ENCODE data around the gene ERN1.
A peak's percentile ranks its signal among the peaks of the same experiment; 100 is the strongest.
"Not testable (repeated sequence)": the region's sequence is repeated elsewhere in the genome, so short reads cannot be mapped to it uniquely, and the experiment has no call there.

The ERN1 gene

DNA sequence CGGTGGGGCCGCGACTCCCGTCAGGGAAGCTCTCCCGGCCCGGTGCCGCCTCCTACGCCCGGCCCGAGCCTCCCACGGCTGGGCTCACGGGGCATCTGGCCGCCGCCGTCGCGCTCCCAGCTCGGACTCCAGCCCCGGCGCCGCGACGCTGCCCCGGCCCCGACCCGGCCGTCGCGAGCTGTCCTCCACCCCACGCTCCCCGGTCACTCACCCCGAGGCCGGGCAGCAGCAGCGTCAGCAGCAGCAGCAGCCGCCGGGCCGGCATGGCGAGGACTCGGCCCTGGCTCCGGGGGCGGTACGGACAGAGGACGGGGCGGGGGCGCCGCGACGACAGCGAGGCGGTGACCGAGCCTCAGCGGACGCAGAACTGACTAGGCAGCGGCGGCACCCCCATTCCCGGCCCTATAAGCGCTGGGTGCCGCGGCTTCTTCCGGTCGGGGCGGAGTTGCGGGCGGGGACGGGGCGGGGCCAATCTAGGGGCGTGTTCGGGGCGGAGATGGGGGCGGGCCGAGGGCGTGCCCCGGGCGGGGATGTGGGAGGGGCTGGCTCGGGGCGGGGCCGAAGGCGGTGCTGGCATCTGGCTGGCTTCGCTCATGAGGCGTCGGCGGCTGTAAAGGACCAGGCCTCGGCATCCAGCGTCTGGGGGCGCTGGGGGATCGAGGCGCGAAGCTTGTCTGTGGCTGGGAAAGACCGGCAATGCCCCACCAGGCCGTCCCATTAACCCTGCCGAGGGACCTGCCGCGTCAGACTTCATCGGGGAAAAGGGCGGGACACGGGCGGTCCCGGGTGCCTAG, at the start of gene ERN1:
ERN1 (minus strand) TSS at position 380 of the 794 bp plus-strand sequence; CDS start at position 265, 115 bp downstream.
- Mint-ChIP-seq H3K4me3 (peak within 1 kb of the TSS; percentile 88), H3K27ac (peak within 1 kb of the TSS; percentile 64), H3K9me3 (no peaks in the 10 kb centered on the region), H3K27me3 (ENCODE audit: low read depth, poor library complexity) (peaks cover 24% of the 10 kb centered on the region), H3K4me1 (peaks cover 42% of the 10 kb centered on the region), H3K36me3 (ENCODE audit: low read depth) (no peaks in the 10 kb centered on the region)
- TF ChIP-seq, protein P1, sequence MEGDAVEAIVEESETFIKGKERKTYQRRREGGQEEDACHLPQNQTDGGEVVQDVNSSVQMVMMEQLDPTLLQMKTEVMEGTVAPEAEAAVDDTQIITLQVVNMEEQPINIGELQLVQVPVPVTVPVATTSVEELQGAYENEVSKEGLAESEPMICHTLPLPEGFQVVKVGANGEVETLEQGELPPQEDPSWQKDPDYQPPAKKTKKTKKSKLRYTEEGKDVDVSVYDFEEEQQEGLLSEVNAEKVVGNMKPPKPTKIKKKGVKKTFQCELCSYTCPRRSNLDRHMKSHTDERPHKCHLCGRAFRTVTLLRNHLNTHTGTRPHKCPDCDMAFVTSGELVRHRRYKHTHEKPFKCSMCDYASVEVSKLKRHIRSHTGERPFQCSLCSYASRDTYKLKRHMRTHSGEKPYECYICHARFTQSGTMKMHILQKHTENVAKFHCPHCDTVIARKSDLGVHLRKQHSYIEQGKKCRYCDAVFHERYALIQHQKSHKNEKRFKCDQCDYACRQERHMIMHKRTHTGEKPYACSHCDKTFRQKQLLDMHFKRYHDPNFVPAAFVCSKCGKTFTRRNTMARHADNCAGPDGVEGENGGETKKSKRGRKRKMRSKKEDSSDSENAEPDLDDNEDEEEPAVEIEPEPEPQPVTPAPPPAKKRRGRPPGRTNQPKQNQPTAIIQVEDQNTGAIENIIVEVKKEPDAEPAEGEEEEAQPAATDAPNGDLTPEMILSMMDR (IDR thresholded peaks at IDR 0.05), result no peak
- DNase-seq, result peak; percentile 93

DNA sequence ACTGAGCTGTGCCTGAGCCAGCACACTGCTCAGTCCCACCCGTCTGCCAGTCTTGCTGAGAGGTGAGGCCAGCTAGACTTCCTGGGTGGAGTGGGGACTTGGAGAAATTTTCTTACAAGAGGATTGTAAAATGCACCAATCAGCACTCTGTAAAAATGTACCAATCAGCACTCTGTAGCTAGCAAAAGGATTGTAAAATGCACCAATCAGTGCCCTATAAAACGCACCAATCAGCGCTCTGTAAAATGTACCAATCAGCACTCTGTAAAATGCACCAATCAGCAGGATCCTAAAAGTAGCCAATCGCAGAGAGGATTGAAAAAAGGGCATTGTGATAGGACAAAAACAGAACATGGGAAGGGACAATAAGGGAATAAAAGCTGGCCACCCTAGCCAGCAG, 49.1 kb upstream of the ERN1 start:
- Mint-ChIP-seq H3K36me3 (ENCODE audit: low read depth) (peaks cover 18% of the 10 kb centered on the region), H3K4me1 (peaks cover 28% of the 10 kb centered on the region)
- H3K27ac Mint-ChIP-seq; H3K27me3 Mint-ChIP-seq (ENCODE audit: low read depth, poor library complexity); H3K4me3 Mint-ChIP-seq; DNase-seq; H3K9me3 Mint-ChIP-seq: not testable (repeated sequence)

DNA sequence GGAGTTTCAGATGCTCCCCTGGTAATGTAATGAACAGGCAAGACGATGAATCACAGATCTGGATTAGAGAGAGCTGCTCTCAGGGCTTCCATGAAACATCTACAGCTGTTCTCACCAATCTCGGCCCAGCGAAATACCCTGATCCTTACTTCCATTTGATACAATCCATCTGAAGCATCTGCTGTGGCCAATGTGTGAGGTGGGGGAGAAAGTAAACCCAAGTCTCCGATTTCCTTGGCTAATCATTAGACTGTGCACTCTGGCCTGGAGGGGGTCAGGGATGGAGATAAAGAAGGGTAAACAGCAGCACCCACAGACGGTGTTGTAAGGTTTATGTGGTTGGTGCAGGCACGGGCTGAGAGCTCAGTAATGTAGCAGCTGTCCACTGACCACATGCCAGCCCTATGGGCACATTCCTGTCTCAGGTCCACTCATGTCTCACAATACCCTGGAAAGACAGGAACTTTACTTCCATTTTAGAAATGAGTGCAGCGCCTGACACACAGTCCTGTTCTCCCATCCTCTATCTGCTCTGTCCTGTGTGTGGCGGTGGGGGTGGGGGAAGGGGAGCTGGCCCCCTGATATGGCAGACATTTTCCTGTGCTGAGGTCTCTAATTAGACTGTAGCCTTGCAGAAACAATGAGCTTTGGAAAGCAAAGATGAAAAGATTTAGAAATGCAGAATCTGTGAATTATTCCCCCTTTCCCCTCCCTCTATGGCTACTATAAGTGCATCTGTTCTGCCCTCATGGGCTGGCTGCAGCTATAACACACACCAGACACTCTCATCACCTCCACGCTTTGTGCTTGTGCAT, 48.3 kb upstream of the ERN1 start:
- Mint-ChIP-seq H3K36me3 (ENCODE audit: low read depth) (peaks cover 18% of the 10 kb centered on the region), H3K9me3 (no peaks in the 10 kb centered on the region), H3K27me3 (ENCODE audit: low read depth, poor library complexity) (no peaks in the 10 kb centered on the region), H3K27ac (no peak overlapping the region), H3K4me1 (peaks cover 28% of the 10 kb centered on the region), H3K4me3 (no peak overlapping the region)
- TF ChIP-seq, protein P1 (IDR thresholded peaks at IDR 0.05), result no peak
- DNase-seq, result no peak

DNA sequence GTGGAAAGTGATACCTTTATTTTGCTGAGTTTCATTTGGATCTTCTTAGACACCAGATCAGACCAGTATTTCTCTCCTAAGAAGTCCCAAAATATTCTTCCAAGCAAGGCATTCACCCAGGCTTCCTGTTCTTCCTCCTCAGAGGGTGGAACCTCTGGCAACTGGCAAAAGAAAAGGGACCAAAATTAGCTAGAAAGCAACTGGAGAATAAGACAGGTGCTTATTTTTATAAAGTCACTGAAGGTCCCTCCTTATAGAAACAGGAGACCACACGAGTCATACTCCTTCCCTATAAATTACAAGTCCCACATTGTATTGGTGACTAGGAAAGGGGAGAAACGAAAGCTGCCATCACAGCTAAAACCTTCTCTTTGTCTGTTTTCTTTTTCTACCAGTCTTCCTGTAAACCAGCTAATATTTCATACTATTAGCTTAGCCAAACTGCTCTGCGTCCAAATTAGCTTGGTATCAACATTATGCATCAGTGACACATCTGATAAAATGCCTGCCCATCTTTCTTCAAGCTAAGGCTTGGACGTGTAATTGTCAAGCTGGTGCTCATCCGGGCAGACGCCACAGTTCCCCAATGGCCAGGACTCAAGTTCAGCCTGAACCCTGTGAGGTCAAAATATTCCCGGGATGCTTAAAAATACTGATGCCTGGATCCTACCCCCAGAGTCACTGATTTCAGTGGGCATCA, 47.5 kb upstream of the ERN1 start:
- Mint-ChIP-seq H3K4me3 (no peak overlapping the region), H3K27ac (no peak overlapping the region), H3K9me3 (no peaks in the 10 kb centered on the region), H3K27me3 (ENCODE audit: low read depth, poor library complexity) (no peaks in the 10 kb centered on the region), H3K4me1 (peaks cover 28% of the 10 kb centered on the region), H3K36me3 (ENCODE audit: low read depth) (peaks cover 22% of the 10 kb centered on the region)
- TF ChIP-seq, protein P1 (IDR thresholded peaks at IDR 0.05), result no peak
- no peak for DNase-seq

DNA sequence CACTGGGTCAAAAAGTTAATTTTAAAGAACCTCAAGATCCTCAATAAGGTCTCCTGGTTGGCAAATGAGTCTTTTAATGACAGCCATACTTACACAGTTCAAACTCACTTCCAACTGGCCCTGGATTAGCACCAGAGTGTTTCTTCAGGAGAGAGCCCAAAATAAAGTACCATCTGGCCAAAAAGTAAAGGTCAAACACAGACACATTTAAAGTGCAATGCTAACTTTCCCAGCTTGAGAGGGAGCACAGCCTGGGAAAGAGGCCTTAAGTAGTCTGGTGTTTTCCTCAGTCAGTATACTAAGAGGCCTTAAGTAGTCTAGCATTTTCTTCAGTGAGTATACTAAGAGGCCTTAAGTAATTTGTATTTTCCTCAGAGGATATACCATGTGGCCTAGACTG, 46.6 kb upstream of the ERN1 start:
- TF ChIP-seq, protein P1 (IDR thresholded peaks at IDR 0.05), result no peak
- DNase-seq, result no peak
- H3K27me3 Mint-ChIP-seq (ENCODE audit: low read depth, poor library complexity), result no peaks in the 10 kb centered on the region

More for the DNA sequence above, 46.6 kb upstream of the ERN1 start:
- Mint-ChIP-seq H3K36me3 (ENCODE audit: low read depth) (peaks cover 24% of the 10 kb centered on the region), H3K4me1 (peaks cover 28% of the 10 kb centered on the region), H3K27ac (no peak overlapping the region), H3K9me3 (no peaks in the 10 kb centered on the region), H3K4me3 (no peak overlapping the region)
